Tibial nerve (tissue), 4 donors: ENCODE results near the gene TRIM60.
"Not testable (repeated sequence)": the region's sequence is repeated elsewhere in the genome, so short reads cannot be mapped to it uniquely, and the experiment has no call there.

Source experiments
- EP300 ChIP-seq, 2 donors: sonication (generic); formaldehyde crosslinking; IDR thresholded peaks; one replicate each; pipeline ENCODE4 v1.6.1; 2017; ENCODE audit warnings: antibody characterized with exemption in 2 of 2, mild to moderate bottlenecking in 1 of 2
- POLR2A ChIP-seq, 2 donors: fragments of 450-650 bp; IDR thresholded peaks; one replicate each; pipeline ENCODE4 v1.6.1; 2017; ENCODE audit warnings: antibody characterized with exemption in 2 of 2, mild to moderate bottlenecking in 2 of 2, moderate library complexity in 2 of 2
- TF ChIP-seq, protein P1 (sequence below), 5 experiments: fragments of 200-600 bp in 3 of 5; fragments of 450-650 bp in 2 of 5; sonication (generic) in 3 of 5; IDR thresholded peaks; one replicate each; pipeline ENCODE4 v1.5.1; 2016 to 2019; ENCODE audit warnings: antibody characterized with exemption in 5 of 5, mild to moderate bottlenecking in 3 of 5, moderate library complexity in 2 of 5

DNA sequence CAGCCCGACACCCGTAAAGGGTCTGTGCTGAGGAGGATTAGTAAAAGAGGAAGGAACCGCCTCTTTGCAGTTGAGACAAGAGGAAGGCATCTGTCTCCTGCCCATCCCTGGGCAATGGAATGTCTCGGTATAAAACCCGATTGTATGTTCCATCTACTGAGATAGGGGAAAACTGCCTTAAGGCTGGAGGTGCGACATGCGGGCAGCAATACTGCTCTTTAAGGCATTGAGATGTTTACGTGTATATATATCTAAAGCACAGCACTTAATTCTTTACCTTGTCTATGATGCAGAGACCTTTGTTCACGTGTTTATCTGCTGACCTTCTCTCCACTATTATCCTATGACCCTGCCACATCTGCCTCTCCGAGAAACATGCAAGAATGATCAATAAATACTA, 41.0 kb upstream of the TRIM60 start:
- TF ChIP-seq POLR2A, EP300 (IDR thresholded peaks at IDR 0.05): not testable (repeated sequence)
- TF ChIP-seq, protein P1, sequence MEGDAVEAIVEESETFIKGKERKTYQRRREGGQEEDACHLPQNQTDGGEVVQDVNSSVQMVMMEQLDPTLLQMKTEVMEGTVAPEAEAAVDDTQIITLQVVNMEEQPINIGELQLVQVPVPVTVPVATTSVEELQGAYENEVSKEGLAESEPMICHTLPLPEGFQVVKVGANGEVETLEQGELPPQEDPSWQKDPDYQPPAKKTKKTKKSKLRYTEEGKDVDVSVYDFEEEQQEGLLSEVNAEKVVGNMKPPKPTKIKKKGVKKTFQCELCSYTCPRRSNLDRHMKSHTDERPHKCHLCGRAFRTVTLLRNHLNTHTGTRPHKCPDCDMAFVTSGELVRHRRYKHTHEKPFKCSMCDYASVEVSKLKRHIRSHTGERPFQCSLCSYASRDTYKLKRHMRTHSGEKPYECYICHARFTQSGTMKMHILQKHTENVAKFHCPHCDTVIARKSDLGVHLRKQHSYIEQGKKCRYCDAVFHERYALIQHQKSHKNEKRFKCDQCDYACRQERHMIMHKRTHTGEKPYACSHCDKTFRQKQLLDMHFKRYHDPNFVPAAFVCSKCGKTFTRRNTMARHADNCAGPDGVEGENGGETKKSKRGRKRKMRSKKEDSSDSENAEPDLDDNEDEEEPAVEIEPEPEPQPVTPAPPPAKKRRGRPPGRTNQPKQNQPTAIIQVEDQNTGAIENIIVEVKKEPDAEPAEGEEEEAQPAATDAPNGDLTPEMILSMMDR (IDR thresholded peaks at IDR 0.05): not testable (repeated sequence)
